Peyer's patch (tissue), 4 donors: ENCODE data around the gene TRIM75. TPM values are rescaled to one million over a fixed set of nuclear protein-coding genes. Genes with fewer than 3 reads are reported as not detected.

ENCODE experiments used
- DNase-seq, 3 donors: peaks; one replicate each; pipeline ENCODE4 v3.0.0-alpha.2; 2017 to 2019
- H3K27ac ChIP-seq, 4 donors: fragments of 200-600 bp; sonication (generic); one replicate each; pipeline ENCODE4 v1.5.1; 2016 to 2019
- H3K27me3 ChIP-seq, 2 donors: fragments of 200-600 bp; sonication (generic); one replicate each; pipeline ENCODE4 v1.5.1; 2019
- H3K36me3 ChIP-seq, 3 donors: fragments of 200-600 bp; sonication (generic); one replicate each; pipeline ENCODE4 v1.5.1; 2016 to 2019
- H3K4me1 ChIP-seq, 4 donors: fragments of 200-600 bp; sonication (generic); one replicate each; pipeline ENCODE4 v1.5.1; 2016 to 2019
- H3K4me3 ChIP-seq, 4 donors: fragments of 200-600 bp; sonication (generic); 1 replicate in 3 of 4; 2 replicates in 1 of 4; pipeline ENCODE4 v1.5.1; 2016 to 2019; ENCODE audit warnings: mild to moderate bottlenecking in 1 of 4
- H3K9me3 ChIP-seq, 4 donors: fragments of 200-600 bp; sonication (generic); one replicate each; pipeline ENCODE4 v1.5.1; 2016 to 2019; ENCODE audit warnings: mild to moderate bottlenecking in 1 of 4
- CTCF ChIP-seq, 6 experiments: fragments of 450-650 bp in 4 of 6; fragments of 200-600 bp in 2 of 6; sonication (generic) in 1 of 6; IDR thresholded peaks; one replicate each; pipeline ENCODE4 v1.5.1; 2017 to 2019; ENCODE audit warnings: antibody characterized with exemption in 6 of 6, mild to moderate bottlenecking in 3 of 6, moderate library complexity in 1 of 6
- POLR2A ChIP-seq, 2 donors: fragments of 450-650 bp; IDR thresholded peaks; one replicate each; pipeline ENCODE4 v1.5.1; 2017; ENCODE audit warnings: antibody characterized with exemption in 2 of 2, mild to moderate bottlenecking in 2 of 2, moderate library complexity in 2 of 2
- total RNA-seq, 4 donors: library from RNA; depleted of rRNA; stranded (reverse); fragments of >200 nt; gene quantifications; one replicate each; pipeline ENCODE4 v1.1.0, GENCODE V29; 2016

TRIM75 gene
- total RNA-seq, 4 donors from 2014 or later, result not detected

- no peaks in the 10 kb centered on the region for H3K27me3 ChIP-seq
- H3K9me3 ChIP-seq, result no peaks in the 10 kb centered on the region
- no peak overlapping the region for H3K4me3 ChIP-seq
- TF ChIP-seq CTCF (IDR thresholded peaks at IDR 0.05), result no peak
- no peak for TF ChIP-seq POLR2A (IDR thresholded peaks at IDR 0.05)
- DNase-seq, result no peak
- no peak overlapping the region for H3K27ac ChIP-seq
- H3K4me1 ChIP-seq, result no peaks in the 10 kb centered on the region
- no peaks in the 10 kb centered on the region for H3K36me3 ChIP-seq
These were observed 25.8 kb upstream of the TRIM75 start for GRCh38 chr4:165027762-165028402.

GRCh38 chr4:165031436-165032211, 22.0 kb upstream of the TRIM75 start, which contains the start of gene TRIM60:
Gene TRIM60 (plus strand): TSS chr4:165031999. CDS start chr4:165040073, 8,074 bp downstream.
- Histone ChIP-seq H3K27ac (no peak within 1 kb of the TSS), H3K9me3 (no peaks in the 10 kb centered on the region), H3K4me3 (no peak within 1 kb of the TSS), H3K36me3 (no peaks in the 10 kb centered on the region), H3K4me1 (no peaks in the 10 kb centered on the region), H3K27me3 (no peaks in the 10 kb centered on the region)
- TF ChIP-seq POLR2A (IDR thresholded peaks at IDR 0.05), result no peak
- no peak for TF ChIP-seq CTCF (IDR thresholded peaks at IDR 0.05)
- DNase-seq, result no peak

- H3K27ac ChIP-seq, result no peak overlapping the region
- no peaks in the 10 kb centered on the region for H3K4me1 ChIP-seq
- H3K27me3 ChIP-seq, result no peaks in the 10 kb centered on the region
- H3K4me3 ChIP-seq, result no peak overlapping the region
- H3K9me3 ChIP-seq, result no peaks in the 10 kb centered on the region
- TF ChIP-seq CTCF (IDR thresholded peaks at IDR 0.05) (no peak), POLR2A (IDR thresholded peaks at IDR 0.05) (no peak)
- H3K36me3 ChIP-seq, result no peaks in the 10 kb centered on the region
- DNase-seq, result no peak
These were observed 5.5 kb upstream of the TRIM75 start for GRCh38 chr4:165048170-165048569.

- no peaks in the 10 kb centered on the region for H3K4me1 ChIP-seq
- DNase-seq, result no peak
- TF ChIP-seq POLR2A (IDR thresholded peaks at IDR 0.05) (no peak), CTCF (IDR thresholded peaks at IDR 0.05) (no peak)
These were observed 1.0 kb upstream of the TRIM75 start for GRCh38 chr4:165052627-165053026.

GRCh38 chr4:165055601-165056000, 1.9 kb downstream of the TRIM75 start:
- Histone ChIP-seq H3K36me3 (no peaks in the 10 kb centered on the region), H3K27me3 (no peaks in the 10 kb centered on the region), H3K9me3 (no peaks in the 10 kb centered on the region), H3K4me3 (no peak overlapping the region), H3K27ac (no peak overlapping the region), H3K4me1 (no peaks in the 10 kb centered on the region)
- TF ChIP-seq CTCF (IDR thresholded peaks at IDR 0.05), result no peak
- no peak for TF ChIP-seq POLR2A (IDR thresholded peaks at IDR 0.05)
- no peak for DNase-seq

More at GRCh38 chr4:165052627-165053026, 1.0 kb upstream of the TRIM75 start:
- no peak overlapping the region for H3K4me3 ChIP-seq
- H3K27ac ChIP-seq, result no peak overlapping the region
- no peaks in the 10 kb centered on the region for H3K27me3 ChIP-seq
- no peaks in the 10 kb centered on the region for H3K9me3 ChIP-seq
- no peaks in the 10 kb centered on the region for H3K36me3 ChIP-seq
